Skin epidermis (tissue), 12 donors: ENCODE measurements around the gene DSTN.
A peak's percentile ranks its signal among the peaks of the same experiment; 100 is the strongest.

Experiments used
- H3K27ac ChIP-seq, 21 experiments: fragments of 200-600 bp; sonication (generic) in 11 of 21; one replicate each; pipeline ENCODE4 v1.5.0; 2020; ENCODE audit warnings: mild to moderate bottlenecking in 3 of 21, inconsistent platforms in 2 of 21, moderate library complexity in 2 of 21
- H3K4me3 ChIP-seq, 7 experiments: fragments of 200-600 bp; sonication (generic) in 2 of 7; one replicate each; pipeline ENCODE4 v1.5.0; 2020; ENCODE audit warnings: inconsistent platforms in 2 of 7, mild to moderate bottlenecking in 2 of 7, moderate library complexity in 1 of 7

The DSTN gene

DNA sequence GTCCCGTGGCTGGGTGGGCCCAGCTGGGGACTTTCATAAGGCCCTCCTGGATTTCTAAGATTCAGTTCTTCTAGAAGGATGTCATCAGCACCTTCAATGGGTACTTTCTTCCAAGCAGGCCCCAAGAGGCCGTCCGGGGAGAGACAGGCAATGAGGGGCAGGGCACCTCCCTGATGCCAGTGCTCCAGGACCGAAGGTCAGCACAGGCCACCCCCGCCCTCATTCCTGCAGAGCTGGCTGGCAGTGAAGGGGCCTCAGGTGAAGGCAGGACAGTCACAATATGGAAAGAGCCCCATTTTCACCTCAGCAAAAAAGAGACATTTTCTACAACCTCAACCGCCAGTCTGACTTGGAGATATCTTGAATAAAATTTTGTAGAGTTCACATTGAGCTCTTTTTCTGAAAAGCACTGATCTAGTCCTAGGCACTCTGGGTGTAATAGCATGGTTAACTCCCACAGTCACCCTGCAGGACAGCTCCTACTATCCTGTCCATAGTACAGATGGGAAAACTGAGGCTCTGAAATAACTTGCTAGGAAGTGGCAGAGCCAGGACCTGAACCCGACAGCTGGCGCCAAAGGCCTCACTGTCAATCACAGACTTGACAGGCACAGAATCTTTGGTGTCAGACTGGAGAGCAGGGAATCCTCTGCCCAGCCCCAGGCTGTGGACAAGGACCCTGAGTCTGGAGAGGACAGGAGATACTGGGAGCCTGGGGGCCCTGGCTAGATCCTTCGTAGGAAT is 61.9 kb downstream of the DSTN start:
- H3K4me3 ChIP-seq, result no peak overlapping the region
- H3K27ac ChIP-seq, result peak overlapping the region in 1 of 21 experiments; percentile 20

- Histone ChIP-seq H3K27ac (no peak overlapping the region), H3K4me3 (no peak overlapping the region)
Observed at GRCh38 chr20:17633221-17633849, 63.5 kb downstream of the DSTN start.

DNA sequence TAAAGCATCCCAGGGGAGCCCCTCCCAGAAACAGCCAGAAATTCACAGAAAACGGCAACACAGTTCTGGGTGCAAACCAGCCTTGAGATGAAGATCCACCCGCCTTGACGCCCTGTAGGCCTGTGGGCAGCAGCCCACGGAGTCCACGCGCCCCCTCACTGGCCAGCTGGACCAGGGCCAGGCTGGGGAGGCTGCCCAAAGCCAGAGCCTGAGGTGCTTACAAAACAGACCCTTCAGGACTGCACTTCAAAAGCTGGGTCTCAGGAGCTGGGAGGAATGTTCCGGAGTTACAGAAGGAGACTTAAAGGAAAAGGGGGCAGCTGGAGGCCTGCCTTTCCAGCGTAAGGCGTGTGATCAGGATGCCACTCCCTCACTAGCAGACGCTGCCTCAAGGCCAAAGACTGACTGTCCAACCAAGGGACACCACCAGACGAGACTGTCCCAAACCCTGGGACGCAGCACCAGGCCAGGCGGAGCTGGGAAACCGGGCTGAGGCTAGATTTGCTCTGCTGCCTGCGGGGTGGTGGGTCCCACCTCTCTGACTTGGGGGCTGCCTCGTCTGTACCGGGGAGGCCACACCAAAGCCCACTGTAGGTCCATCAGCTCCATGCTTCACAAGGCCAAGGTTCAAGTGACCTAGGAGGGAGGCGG is 64.1 kb downstream of the DSTN start:
- H3K4me3 ChIP-seq, result no peak overlapping the region
- peak overlapping the region in 14 of 21 experiments; percentile 9 to 64 (median 34) for H3K27ac ChIP-seq

DNA sequence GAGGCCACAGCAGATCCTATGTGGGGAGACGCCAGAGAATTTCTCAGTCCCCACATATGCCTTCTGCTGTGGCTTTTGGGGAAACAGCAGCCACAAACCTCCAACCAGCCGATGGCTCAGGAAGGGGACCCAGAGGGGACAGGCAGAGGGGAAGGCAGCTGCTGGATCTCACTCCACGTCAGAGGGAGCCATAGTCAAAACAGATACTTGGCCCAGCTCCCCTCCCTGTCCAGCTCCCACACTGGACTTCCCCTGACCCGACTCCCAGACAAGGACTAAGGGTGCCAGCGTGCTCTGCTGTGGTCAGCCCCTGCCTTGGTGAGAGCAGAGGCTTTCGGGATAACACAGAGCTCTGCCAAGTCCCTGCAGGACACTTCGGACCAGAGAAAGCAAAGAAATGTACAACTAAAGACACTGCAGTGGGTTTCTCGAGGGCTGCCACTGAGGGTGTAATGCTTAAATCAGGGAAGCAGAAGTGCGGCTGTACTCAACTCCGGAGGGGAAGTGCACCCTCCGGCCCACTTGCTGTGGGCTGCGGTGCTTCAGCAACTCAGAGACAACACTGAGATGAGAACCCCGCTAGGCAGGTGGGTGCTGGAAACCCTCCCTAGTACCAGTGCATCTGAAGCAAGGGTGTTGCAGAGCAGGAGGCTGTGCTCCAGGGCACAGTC is 64.9 kb downstream of the DSTN start:
- Histone ChIP-seq H3K4me3 (no peak overlapping the region), H3K27ac (peak overlapping the region in 16 of 21 experiments; percentile 9 to 64 (median 28))

GRCh38 chr20:17635332-17636244 is 65.7 kb downstream of the DSTN start:
- H3K4me3 ChIP-seq, result no peak overlapping the region
- peak overlapping the region in 6 of 21 experiments; percentile 9 to 31 (median 18) for H3K27ac ChIP-seq

GRCh38 chr20:17636523-17637412 is 66.9 kb downstream of the DSTN start:
- no peak overlapping the region for H3K27ac ChIP-seq
- no peak overlapping the region for H3K4me3 ChIP-seq

DNA sequence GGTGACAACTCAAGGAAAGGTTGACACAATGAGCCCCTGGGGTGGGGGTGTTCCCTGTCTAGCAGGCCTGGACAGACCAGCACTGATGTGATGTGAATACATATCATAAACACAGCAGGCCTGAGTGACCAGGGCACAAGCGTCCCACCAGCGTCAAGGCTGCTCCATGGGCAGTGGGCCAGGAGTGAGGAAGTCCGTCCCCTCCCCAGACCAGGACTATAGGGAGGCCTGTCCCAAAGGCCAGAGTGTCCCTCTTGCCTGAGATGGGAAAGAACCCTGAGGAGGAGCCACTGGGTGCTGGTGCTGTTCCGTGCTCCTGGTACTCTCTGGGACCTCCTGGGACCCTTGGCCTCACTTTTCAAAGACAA is 67.5 kb downstream of the DSTN start:
- Histone ChIP-seq H3K4me3 (no peak overlapping the region), H3K27ac (no peak overlapping the region)

- Histone ChIP-seq H3K4me3 (no peak overlapping the region), H3K27ac (no peak overlapping the region)
Observed at GRCh38 chr20:17637985-17638640, 68.2 kb downstream of the DSTN start.

DNA sequence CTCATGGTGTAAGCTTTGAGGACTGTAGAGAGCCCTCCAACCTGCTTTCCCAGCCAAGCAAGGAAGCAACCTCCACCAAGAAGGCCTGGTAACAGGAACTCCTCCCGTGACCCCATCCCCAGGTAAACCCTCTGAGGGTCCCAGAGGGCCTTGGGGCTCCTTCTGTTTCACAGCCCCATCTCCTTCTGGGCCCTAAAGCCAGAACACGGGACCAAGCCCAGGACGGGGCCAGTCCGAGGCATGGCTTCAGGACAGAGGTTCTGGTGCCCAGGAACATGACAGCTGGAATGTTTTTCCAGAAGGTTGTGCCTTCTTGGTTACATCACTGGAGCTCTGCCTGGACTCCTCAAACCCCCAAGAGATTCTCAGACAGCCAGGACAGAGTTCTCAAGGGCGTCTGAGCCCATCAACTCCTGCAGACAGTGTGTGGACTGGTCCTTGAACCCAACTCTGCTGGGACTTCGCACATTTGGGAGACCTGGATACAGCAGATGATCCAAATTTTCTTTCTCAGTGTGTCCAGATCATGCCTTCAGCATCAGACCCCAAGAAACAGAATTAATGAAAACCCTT is 69.0 kb downstream of the DSTN start:
- H3K27ac ChIP-seq, result no peak overlapping the region
- no peak overlapping the region for H3K4me3 ChIP-seq

DNA sequence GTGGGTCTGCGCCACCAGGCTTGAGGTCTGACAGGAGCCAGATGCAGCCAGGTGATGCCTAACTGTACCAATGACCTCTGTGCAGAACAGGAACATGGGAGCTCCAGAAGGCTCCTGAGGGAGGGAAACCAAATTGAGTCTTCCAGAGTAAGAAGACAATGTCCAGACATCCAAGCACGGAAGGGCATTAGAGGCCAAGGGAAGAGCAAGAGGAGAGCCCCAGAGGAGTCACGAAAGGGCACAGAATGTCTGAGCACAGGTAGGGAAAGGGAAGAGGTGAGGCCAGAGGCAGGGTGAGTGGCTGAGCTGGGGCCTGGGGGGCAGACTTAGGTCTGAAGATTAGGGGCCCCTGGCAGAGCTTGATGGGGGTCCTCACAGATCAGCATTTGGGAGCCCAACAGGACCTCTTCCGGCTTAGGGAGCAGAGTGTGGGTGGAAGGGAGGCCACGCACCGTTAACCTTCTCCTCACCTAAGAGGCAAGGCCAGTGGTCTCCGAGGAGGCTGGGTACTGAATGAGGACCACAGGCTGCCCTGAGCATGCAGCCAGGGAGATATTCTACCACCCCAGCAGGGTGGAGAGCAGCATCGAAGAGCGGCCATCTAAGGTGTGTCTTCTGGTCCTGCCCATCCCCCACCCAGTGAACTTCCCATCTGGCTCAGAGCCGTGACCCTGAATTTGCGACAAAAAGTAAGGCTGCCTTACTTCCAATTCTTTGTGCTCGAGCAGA is 70.4 kb downstream of the DSTN start:
- H3K4me3 ChIP-seq, result no peak overlapping the region
- no peak overlapping the region for H3K27ac ChIP-seq

GRCh38 chr20:17640875-17641378 is 71.1 kb downstream of the DSTN start:
- Histone ChIP-seq H3K4me3 (no peak overlapping the region), H3K27ac (no peak overlapping the region)

- no peak overlapping the region for H3K4me3 ChIP-seq
- H3K27ac ChIP-seq, result no peak overlapping the region
Observed at GRCh38 chr20:17641520-17641964, 71.7 kb downstream of the DSTN start.

DNA sequence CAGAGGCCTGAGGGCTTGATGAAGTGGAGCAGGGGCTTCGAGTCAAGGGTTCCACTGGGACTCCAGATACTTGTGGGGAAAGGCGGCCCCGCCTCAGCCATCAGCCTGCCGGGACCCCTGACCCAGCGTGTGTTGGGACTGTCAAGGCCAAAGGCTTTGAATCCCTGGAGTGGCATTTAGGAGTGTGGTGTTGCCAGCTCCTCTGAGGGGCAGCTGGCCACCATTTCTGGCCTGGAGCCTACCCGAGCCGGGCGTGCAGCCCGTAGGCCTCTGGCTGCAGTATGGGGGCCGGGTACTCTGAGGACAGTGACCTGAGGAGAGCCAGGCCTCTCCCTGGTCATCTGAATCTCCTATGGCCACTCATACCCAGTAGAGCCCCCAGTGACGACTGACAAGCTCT is 72.1 kb downstream of the DSTN start:
- Histone ChIP-seq H3K27ac (no peak overlapping the region), H3K4me3 (no peak overlapping the region)

GRCh38 chr20:17642404-17643269 is 72.8 kb downstream of the DSTN start:
- no peak overlapping the region for H3K27ac ChIP-seq
- H3K4me3 ChIP-seq, result no peak overlapping the region

DNA sequence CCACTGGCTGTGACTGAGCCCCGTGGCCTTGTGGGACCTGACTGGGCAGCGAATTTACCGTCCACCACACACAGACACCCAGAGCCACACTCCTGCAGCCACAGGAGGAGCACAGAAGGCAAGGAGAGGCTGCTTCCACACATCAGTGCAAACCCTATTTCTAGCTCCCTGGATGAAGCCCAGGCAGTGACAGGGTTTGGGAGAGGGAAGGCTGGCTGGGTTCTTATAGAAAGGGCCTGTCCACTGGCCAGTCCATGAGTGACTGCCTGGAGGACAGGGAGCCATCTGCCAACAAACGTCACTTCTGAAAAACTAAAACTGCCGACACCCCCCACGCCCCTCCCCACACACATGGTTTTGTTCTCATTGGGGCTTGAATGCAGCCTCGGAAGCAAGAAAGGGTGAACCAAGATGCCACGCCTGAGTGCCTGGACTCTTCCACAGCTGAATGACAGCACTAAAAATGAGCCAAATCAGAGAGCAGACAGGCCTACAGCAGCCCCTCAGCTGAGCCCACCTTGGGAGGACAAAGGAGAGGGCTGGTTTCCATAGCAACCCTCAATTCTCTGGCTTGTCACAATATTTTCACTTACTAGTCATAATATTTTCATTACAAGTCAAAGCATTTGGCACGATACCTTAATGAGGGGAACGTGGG is 73.8 kb downstream of the DSTN start:
- peak overlapping the region in 1 of 21 experiments; percentile 27 for H3K27ac ChIP-seq
- no peak overlapping the region for H3K4me3 ChIP-seq
